Upper lobe of left lung (tissue), 4 donors: ENCODE results near the gene KRT2.

ENCODE experiments used
- POLR2A ChIP-seq, 4 donors: fragments of 450-650 bp; IDR thresholded peaks; one replicate each; pipeline ENCODE4 v1.5.1; 2016 to 2017; ENCODE audit warnings: antibody characterized with exemption in 4 of 4, mild to moderate bottlenecking in 2 of 4
- TF ChIP-seq, protein P1 (sequence below), 6 experiments: fragments of 450-650 bp in 4 of 6; fragments of 200-600 bp in 2 of 6; sonication (generic) in 2 of 6; IDR thresholded peaks; one replicate each; pipeline ENCODE4 v1.5.1; 2016 to 2019; ENCODE audit warnings: antibody characterized with exemption in 6 of 6

GRCh38 chr12:52637299-52637698 is 14.7 kb downstream of the KRT2 start:
- TF ChIP-seq, protein P1, sequence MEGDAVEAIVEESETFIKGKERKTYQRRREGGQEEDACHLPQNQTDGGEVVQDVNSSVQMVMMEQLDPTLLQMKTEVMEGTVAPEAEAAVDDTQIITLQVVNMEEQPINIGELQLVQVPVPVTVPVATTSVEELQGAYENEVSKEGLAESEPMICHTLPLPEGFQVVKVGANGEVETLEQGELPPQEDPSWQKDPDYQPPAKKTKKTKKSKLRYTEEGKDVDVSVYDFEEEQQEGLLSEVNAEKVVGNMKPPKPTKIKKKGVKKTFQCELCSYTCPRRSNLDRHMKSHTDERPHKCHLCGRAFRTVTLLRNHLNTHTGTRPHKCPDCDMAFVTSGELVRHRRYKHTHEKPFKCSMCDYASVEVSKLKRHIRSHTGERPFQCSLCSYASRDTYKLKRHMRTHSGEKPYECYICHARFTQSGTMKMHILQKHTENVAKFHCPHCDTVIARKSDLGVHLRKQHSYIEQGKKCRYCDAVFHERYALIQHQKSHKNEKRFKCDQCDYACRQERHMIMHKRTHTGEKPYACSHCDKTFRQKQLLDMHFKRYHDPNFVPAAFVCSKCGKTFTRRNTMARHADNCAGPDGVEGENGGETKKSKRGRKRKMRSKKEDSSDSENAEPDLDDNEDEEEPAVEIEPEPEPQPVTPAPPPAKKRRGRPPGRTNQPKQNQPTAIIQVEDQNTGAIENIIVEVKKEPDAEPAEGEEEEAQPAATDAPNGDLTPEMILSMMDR (IDR thresholded peaks at IDR 0.05): no peak
- no peak for TF ChIP-seq POLR2A (IDR thresholded peaks at IDR 0.05)
